MM.1S (cell line): ENCODE results near the gene LRPPRC.

Source experiments
- DNase-seq: peaks from one replicate; pipeline ENCODE4 v3.0.0-alpha.2; 2015
- H2AFZ ChIP-seq: fragments of 300-600 bp; sonication (generic); 2 replicates; pipeline ENCODE4 v1.6.0; 2016; ENCODE audit warnings: antibody characterized with exemption, low read length
- H3F3A ChIP-seq: fragments of 300-600 bp; sonication (generic); 2 replicates; pipeline ENCODE4 v1.6.1; 2016; ENCODE audit warnings: mild to moderate bottlenecking, antibody characterized with exemption, low read length, moderate library complexity, mixed read lengths; ENCODE audit not compliant: insufficient read depth
- H3K27ac ChIP-seq: fragments of 300-600 bp; sonication (generic); 2 replicates; pipeline ENCODE4 v1.5.1; 2016; ENCODE audit warnings: mild to moderate bottlenecking, low read length
- H3K27me3 ChIP-seq: fragments of 300-600 bp; sonication (generic); replicated peaks from 2 replicates; pipeline ENCODE4 v1.6.0; 2016; ENCODE audit warnings: low read length; ENCODE audit not compliant: insufficient read depth
- H3K36me3 ChIP-seq: fragments of 300-600 bp; sonication (generic); replicated peaks from 2 replicates; pipeline ENCODE4 v1.6.1; 2016; ENCODE audit warnings: mild to moderate bottlenecking, low read length, mixed read lengths; ENCODE audit not compliant: insufficient read depth
- H3K4me1 ChIP-seq: fragments of 300-600 bp; sonication (generic); 2 replicates; pipeline ENCODE4 v1.6.1; 2016; ENCODE audit warnings: low read length, mixed read lengths
- H3K4me2 ChIP-seq: fragments of 300-600 bp; sonication (generic); 2 replicates; pipeline ENCODE4 v1.6.0; 2016; ENCODE audit warnings: low read depth, low read length
- H3K4me3 ChIP-seq: fragments of 300-600 bp; sonication (generic); 2 replicates; pipeline ENCODE4 v1.5.1; 2016; ENCODE audit warnings: low read length, mixed read lengths
- H3K79me2 ChIP-seq: fragments of 300-600 bp; sonication (generic); 2 replicates; pipeline ENCODE4 v1.6.1; 2016; ENCODE audit warnings: mixed run types, low read length, mixed read lengths
- H3K9ac ChIP-seq: fragments of 300-600 bp; sonication (generic); 2 replicates; pipeline ENCODE4 v1.6.1; 2016; ENCODE audit warnings: low read length, mixed read lengths
- H3K9me2 ChIP-seq: fragments of 300-600 bp; sonication (generic); replicated peaks from 2 replicates; pipeline ENCODE4 v1.6.1; 2016; ENCODE audit warnings: mild to moderate bottlenecking, low read length, mixed read lengths; ENCODE audit not compliant: insufficient read depth
- H3K9me3 ChIP-seq: fragments of 300-600 bp; sonication (generic); replicated peaks from 2 replicates; pipeline ENCODE4 v1.6.1; 2016; ENCODE audit warnings: mild to moderate bottlenecking, low read length, mixed read lengths; ENCODE audit not compliant: insufficient read depth
- H4K20me1 ChIP-seq: fragments of 300-600 bp; sonication (generic); 2 replicates; pipeline ENCODE4 v1.6.1; 2016; ENCODE audit warnings: mild to moderate bottlenecking, low read length, moderate library complexity, mixed read lengths; ENCODE audit not compliant: insufficient read depth
- EZH2 ChIP-seq: fragments of 300-600 bp; sonication (generic); optimal IDR thresholded peaks from 2 replicates; pipeline ENCODE3; 2017; ENCODE audit warnings: low read depth, mild to moderate bottlenecking, antibody characterized with exemption, low read length, mixed read lengths
- EZH2phosphoT487 ChIP-seq: fragments of 300-600 bp; sonication (generic); IDR thresholded peaks from 2 replicates; pipeline ENCODE4 v1.6.1; 2018; ENCODE audit warnings: antibody characterized with exemption, low read length
- TF ChIP-seq, protein P1 (sequence below): fragments of 300-600 bp; sonication (generic); IDR thresholded peaks from 2 replicates; pipeline ENCODE4 v1.5.1; 2016; ENCODE audit warnings: antibody characterized with exemption, low read length, mixed read lengths

LRPPRC gene

DNA sequence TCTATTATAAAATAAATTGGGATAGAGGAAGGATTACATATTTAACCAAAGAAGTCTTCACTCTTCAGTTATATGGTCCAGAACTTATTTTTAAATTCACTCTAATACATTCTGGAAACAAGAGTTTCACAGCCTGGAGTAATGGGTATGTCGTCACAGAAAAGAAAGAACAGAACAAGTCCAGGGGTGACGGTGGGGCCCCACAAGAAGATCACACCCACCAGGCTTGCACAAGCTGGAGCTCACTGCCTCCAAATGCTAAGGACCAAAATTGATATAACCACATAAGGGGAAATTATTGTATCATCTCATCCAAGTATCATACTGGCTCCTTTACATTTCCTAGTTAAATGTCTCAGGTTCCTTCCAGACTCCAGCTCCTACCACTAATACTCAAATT lies 11.3 kb downstream of the LRPPRC start:
- TF ChIP-seq EZH2 (no peak), EZH2phosphoT487 (no peak)
- TF ChIP-seq, protein P1, sequence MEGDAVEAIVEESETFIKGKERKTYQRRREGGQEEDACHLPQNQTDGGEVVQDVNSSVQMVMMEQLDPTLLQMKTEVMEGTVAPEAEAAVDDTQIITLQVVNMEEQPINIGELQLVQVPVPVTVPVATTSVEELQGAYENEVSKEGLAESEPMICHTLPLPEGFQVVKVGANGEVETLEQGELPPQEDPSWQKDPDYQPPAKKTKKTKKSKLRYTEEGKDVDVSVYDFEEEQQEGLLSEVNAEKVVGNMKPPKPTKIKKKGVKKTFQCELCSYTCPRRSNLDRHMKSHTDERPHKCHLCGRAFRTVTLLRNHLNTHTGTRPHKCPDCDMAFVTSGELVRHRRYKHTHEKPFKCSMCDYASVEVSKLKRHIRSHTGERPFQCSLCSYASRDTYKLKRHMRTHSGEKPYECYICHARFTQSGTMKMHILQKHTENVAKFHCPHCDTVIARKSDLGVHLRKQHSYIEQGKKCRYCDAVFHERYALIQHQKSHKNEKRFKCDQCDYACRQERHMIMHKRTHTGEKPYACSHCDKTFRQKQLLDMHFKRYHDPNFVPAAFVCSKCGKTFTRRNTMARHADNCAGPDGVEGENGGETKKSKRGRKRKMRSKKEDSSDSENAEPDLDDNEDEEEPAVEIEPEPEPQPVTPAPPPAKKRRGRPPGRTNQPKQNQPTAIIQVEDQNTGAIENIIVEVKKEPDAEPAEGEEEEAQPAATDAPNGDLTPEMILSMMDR: no peak
- Histone ChIP-seq H3K9me3 (no peaks in the 10 kb centered on the region), H3K79me2 (peaks cover 98% of the 10 kb centered on the region), H3K9ac (no peak overlapping the region), H2AFZ (no peak overlapping the region), H3K4me3 (no peak overlapping the region), H3F3A (0 out of 2 replicates have a peak, but pooled peaks cover 3% of the 10 kb centered on the region), H3K27me3 (no peaks in the 10 kb centered on the region), H4K20me1 (peaks cover 30% of the 10 kb centered on the region; the same call in 1 of the 2 replicates), H3K4me1 (no peaks in the 10 kb centered on the region), H3K27ac (no peak overlapping the region), H3K9me2 (no peaks in the 10 kb centered on the region), H3K4me2 (no peak overlapping the region), H3K36me3 (peaks cover 14% of the 10 kb centered on the region)
- no peak for DNase-seq

DNA sequence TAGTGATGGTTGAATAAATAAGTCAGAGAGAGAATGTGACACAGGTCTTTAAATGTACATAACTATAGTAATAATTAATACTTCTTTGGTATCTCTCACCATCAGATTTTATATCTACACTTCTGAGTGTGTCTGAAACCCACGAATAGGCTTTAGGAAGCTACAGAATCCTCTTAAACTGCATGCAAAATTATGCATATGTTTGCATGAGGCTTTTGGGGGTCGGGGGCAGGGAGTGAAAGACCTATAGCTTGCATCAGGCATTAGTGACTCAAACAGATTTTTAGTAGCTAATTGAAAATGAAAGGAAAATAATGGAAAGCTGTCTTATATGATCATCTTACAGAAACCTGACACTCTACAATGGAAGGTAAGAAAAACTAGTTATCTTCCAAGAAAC lies 14.9 kb downstream of the LRPPRC start:
- Histone ChIP-seq H3F3A (0 out of 2 replicates have a peak, but pooled peaks cover 3% of the 10 kb centered on the region), H3K36me3 (peaks cover 6% of the 10 kb centered on the region), H3K79me2 (peaks cover 76% of the 10 kb centered on the region)

DNA sequence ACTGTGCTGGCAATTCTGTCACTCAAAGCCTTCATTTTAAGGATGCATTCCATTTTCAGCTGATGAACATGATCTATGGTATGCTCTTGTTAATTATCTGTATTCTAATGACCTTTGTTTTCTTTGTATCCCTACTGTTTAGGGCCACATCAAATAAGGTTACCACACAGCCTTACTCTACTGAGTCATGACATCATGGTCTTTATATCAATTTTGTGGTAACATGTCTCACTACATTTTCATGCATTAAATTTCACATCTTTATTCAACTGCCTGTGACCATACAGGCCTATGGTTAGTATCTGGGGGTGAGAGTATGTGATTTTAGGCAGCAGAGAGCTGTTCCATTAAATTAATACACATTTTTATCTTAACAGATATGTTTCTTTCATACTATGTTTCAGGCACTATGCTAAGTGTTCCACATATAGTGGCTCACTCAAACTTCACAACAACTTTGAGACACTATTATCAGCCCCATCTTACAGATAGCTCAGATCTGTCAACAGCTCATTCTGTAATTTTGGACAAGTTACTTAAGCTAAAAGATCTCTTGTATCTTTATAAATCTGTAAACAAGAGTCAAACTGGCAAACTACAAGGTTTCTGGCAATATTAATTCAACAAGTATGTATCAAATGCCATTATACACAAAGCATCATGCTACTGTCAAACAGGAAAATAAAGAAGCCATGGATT lies 18.0 kb downstream of the LRPPRC start:
- Histone ChIP-seq H3K36me3 (peaks cover 14% of the 10 kb centered on the region), H3K9me2 (no peaks in the 10 kb centered on the region), H3K27me3 (no peaks in the 10 kb centered on the region), H4K20me1 (0 out of 2 replicates have a peak, but pooled peaks cover 6% of the 10 kb centered on the region), H3F3A (0 out of 2 replicates have a peak, but pooled peaks cover 3% of the 10 kb centered on the region), H3K9me3 (no peaks in the 10 kb centered on the region), H3K4me2 (no peak overlapping the region), H3K79me2 (peaks cover 45% of the 10 kb centered on the region), H2AFZ (no peak overlapping the region), H3K4me3 (no peak overlapping the region), H3K4me1 (no peaks in the 10 kb centered on the region), H3K9ac (no peak overlapping the region), H3K27ac (no peak overlapping the region)
- TF ChIP-seq EZH2 (no peak), EZH2phosphoT487 (no peak)
- TF ChIP-seq, protein P1: no peak
- no peak for DNase-seq

More for the DNA sequence above, 14.9 kb downstream of the LRPPRC start:
- H3K4me1 ChIP-seq: no peaks in the 10 kb centered on the region
- H3K4me2 ChIP-seq: no peak overlapping the region
- H2AFZ ChIP-seq: no peak overlapping the region
- no peak for DNase-seq
- H3K9ac ChIP-seq: no peak overlapping the region
- TF ChIP-seq EZH2: no peak
- TF ChIP-seq, protein P1: no peak
- no peak for TF ChIP-seq EZH2phosphoT487
- H3K9me3 ChIP-seq: no peaks in the 10 kb centered on the region
- H3K9me2 ChIP-seq: no peaks in the 10 kb centered on the region
- no peak overlapping the region for H3K27ac ChIP-seq
- peaks cover 23% of the 10 kb centered on the region; the same call in 1 of the 2 replicates for H4K20me1 ChIP-seq
- H3K4me3 ChIP-seq: no peak overlapping the region
- H3K27me3 ChIP-seq: no peaks in the 10 kb centered on the region
